GM12874 (cell line): ENCODE measurements around the gene DYNLL1.
A peak's percentile ranks its signal among the peaks of the same experiment; 100 is the strongest.

Source experiments
- TF ChIP-seq, protein P1 (sequence below): IDR thresholded peaks from 2 replicates; pipeline ENCODE4 v1.5.1; 2011; ENCODE audit warnings: low read depth, mild to moderate bottlenecking, control low read depth, low read length, moderate library complexity; ENCODE audit not compliant: insufficient read depth

Gene DYNLL1

DNA sequence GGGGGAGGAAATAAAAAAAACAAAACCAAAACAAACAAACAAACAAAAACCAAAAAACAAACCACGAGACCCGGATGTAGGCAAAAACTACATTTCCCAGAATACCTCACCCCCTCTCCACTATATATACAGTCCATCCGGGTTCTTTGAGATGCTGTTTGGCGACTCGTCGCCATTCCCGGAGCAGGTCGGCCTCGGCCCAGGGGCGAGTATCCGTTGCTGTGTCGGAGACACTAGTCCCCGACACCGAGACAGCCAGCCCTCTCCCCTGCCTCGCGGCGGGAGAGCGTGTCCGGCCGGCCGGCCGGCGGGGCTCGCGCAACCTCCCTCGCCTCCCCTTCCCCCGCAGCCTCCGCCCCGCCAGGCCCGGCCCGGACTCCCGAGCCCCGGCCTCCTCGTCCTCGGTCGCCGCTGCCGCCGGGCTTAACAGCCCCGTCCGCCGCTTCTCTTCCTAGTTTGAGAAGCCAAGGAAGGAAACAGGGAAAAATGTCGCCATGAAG, 38.3 kb downstream of the DYNLL1 start, which contains the start of gene RNF10:
RNF10 (plus strand) TSS at position 154 of the 500 bp plus-strand sequence. CDS start 456 bp downstream, outside the sequence.
- TF ChIP-seq, protein P1, sequence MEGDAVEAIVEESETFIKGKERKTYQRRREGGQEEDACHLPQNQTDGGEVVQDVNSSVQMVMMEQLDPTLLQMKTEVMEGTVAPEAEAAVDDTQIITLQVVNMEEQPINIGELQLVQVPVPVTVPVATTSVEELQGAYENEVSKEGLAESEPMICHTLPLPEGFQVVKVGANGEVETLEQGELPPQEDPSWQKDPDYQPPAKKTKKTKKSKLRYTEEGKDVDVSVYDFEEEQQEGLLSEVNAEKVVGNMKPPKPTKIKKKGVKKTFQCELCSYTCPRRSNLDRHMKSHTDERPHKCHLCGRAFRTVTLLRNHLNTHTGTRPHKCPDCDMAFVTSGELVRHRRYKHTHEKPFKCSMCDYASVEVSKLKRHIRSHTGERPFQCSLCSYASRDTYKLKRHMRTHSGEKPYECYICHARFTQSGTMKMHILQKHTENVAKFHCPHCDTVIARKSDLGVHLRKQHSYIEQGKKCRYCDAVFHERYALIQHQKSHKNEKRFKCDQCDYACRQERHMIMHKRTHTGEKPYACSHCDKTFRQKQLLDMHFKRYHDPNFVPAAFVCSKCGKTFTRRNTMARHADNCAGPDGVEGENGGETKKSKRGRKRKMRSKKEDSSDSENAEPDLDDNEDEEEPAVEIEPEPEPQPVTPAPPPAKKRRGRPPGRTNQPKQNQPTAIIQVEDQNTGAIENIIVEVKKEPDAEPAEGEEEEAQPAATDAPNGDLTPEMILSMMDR = no peak

DNA sequence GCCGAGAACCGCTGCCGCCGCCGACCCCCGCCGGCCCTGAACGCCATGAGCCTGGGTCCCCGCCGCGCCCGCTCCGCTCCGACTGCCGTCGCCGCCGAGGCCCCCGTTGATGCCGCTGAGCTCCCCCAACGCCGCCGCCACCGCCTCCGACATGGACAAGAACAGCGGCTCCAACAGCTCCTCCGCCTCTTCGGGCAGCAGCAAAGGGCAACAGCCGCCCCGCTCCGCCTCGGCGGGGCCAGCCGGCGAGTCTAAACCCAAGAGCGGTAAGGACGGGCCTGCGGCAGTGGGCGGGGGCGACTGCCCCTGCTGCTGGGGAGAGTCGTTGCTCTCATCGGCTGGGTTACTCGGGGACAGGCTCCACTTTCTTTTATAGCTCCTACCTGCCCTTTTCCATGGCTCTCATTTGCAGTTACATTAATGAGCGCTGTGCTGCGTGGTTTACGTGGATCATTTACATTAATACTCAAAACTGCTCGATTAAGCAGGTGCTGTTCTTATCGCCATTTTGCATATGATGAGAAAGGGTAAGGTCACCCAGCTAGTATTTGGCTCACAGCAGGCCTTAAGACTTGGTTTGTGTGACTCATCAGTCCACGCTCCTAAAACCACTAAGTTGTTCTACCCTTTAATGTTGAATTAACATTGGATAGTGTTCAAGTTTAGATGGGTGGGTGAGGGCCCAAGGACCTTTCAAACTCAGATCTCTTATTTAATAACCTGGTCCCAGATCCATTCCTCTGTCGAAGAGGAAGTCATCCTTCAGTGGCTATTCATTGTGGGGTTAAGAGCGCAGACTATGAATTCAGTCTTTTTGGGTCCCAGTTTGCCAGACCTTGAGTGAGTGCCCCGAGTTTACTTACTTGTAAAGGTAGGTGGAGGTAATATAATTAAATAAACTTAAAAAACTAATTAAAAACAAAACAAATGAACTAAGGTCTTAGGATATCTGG, 39.1 kb downstream of the DYNLL1 start:
- TF ChIP-seq, protein P1 = 0 out of 2 replicates have a peak, but pooled peaks have one; percentile 7

DNA sequence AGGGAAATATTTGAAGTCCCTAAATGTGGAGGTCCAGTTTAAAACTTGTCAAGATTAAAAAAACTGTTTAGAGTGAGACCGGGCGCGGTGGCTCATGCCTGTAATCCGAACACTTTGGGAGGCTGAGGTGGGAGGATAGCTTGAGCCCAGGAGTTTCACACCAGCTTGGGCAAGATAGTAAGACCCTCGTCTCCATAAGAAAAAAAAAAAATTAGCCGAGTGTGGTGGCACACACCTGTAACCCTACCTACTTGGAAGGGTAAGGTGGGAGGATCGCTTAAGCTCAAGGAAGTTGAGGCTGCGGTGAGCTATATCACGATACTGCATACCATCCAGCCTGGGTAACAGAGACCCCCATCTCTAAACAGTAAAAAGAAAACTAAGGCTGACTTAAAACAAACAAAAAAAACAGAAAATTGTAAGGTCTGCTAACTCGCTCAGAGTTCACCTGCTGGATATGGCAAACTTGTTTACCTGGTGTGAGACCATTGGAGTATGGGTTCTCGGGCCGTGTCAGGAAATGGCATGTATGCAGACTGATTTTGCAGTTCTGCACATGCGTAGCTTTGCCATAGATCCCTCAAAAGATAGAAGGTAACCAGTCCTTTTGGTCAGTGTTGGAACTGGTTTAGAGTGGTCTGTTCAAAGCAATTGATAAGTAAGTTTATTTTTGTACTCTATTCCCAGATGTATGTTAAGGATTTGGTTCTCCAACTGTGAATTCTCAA, 40.3 kb downstream of the DYNLL1 start:
- TF ChIP-seq, protein P1 = no peak

DNA sequence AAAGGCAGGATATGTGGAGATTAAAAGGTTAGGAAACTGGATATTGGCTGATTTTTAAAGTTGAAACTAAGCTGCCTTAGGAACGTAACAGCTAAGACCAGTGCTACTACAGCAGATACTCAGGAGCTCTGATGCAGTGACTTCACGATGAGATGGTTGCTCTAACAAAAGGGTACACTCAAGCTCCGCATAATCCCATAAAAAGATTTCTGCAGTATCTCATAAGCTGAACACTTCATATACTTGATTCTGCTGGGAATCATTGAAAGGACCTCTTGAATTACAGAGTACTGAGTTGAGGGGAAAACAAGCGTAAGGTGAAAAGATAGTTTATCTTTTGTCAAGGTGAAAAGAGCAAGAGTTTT, 41.9 kb downstream of the DYNLL1 start:
- TF ChIP-seq, protein P1 = no peak

DNA sequence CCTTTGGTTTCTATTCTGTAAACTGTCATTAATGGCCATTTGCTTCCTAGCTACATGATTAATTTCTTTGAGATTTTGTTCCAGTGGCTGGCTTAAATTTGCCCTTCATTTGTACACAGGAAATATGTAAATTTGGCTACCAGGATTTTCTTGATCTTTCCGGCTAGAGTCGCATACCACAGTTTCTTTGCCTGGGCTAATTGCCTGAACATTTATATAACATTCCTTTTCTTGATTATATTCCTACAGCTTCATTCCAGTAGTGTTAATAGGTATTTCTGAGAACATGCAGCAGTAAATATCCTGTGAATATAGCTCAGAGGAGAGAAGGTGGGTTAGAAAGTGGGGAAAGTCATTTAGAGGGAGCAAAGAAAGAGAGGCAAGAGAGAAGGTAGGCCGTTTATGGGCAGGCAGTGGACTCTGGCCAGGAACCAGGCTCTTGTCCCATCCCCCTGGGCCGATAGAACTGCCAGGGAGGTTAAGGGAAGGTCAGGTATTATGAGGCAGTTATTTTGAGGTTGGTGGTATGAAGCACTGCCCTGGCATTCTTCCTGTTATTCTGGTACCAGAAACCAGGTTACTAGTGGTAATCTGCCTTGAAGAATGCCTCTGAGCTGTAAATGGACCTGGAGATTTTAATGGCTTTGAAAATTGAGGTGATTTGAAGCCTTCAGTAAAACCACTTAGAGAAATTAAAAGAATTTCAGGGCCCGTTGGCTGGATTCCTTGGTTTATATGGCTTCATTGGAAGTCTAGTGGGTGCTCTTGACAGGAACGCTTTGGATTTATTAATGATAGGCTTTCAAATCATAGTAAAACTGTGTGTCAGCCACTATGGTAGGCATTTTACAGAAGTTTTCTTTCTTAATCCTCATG, 42.6 kb downstream of the DYNLL1 start:
- TF ChIP-seq, protein P1 = no peak

DNA sequence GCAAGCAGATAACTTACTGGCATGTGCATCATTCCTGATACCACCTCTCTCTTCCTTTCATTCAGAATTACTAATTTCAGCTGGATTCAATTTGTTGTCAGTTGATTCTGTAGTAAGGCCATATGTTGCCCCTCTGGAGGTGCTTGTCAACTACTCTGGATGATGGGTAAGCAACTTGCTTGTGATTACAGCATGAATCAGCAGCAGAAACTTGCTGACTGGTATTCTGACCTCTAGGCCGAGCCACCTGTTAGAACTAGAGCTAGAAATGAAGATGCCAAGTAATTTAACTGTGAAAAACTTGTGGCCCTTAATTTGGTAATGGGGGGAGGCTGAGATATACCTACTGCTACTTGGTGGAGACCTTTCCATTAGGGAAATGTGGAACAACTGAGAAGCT, 43.4 kb downstream of the DYNLL1 start:
- TF ChIP-seq, protein P1 = no peak
